ENCODE data around the gene ZNF837. TPM values are rescaled to one million over a fixed set of nuclear protein-coding genes. Genes with fewer than 3 reads are reported as not detected.

ZNF837 gene
- total RNA-seq, 1 experiment from 2014 or later, result 4.9 TPM

DNA sequence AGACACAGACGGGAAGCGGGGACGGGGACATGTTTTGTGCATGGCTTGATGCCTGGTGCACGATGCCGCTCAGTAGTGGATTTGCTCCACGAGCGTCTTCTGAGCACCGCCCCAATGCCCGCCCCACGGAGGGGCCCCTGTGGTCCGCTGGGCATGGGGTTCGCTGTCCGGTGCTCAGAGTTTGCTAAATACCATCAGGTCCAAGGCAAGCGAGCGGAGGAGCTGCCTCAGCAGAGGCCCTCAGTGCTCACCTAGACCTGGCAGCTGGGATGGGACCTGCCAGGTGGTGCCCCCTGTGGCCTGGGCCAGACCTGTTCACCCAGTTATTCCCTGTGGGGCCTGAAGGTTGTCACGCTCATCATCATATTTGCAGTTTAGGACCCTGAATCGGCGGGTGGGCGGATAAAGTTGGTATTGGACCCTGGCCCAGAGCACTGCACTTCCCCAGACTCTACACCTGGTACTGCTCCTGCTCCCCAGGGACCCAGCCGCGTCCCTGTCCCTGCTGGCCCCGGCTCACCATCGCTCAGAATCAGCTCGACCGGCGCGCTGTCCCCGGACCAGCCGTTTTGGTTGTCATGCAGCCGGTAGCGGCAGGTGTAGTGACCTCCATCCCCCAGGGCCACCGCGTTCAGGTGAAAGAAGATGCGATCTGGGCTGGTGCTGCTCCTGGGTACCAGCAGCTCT lies 29.8 kb downstream of the ZNF837 start:
- DNase-seq (ENCODE audit: low spot score) (no peak), ATAC-seq (no peak)
- POLR2A ChIA-PET, result interaction anchor here (1.0 kb wide), 1 partner anchor 12 kb away, joined by 4 read pairs; the partner anchor contains the start of gene ZNF497
- no peak overlapping the region for H3K27ac Mint-ChIP-seq
- H3K36me3 Mint-ChIP-seq, result no peaks in the 10 kb centered on the region
- H3K4me1 Mint-ChIP-seq, result peaks cover 3% of the 10 kb centered on the region; the same call in 1 of the 2 replicates
- no peak overlapping the region for H3K4me3 Mint-ChIP-seq
- TF ChIP-seq, protein P1, sequence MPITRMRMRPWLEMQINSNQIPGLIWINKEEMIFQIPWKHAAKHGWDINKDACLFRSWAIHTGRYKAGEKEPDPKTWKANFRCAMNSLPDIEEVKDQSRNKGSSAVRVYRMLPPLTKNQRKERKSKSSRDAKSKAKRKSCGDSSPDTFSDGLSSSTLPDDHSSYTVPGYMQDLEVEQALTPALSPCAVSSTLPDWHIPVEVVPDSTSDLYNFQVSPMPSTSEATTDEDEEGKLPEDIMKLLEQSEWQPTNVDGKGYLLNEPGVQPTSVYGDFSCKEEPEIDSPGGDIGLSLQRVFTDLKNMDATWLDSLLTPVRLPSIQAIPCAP (CRISPR knock-in tag; IDR thresholded peaks at IDR 0.05), result no peak
- TF ChIP-seq, protein P2, sequence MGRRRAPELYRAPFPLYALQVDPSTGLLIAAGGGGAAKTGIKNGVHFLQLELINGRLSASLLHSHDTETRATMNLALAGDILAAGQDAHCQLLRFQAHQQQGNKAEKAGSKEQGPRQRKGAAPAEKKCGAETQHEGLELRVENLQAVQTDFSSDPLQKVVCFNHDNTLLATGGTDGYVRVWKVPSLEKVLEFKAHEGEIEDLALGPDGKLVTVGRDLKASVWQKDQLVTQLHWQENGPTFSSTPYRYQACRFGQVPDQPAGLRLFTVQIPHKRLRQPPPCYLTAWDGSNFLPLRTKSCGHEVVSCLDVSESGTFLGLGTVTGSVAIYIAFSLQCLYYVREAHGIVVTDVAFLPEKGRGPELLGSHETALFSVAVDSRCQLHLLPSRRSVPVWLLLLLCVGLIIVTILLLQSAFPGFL (CRISPR knock-in tag; IDR thresholded peaks at IDR 0.05; ENCODE audit: borderline replicate concordance), result no peak
- TF ChIP-seq HMGA2 (CRISPR knock-in tag; IDR thresholded peaks at IDR 0.05) (no peak), ZNF423 (CRISPR knock-in tag; IDR thresholded peaks at IDR 0.05) (no peak), GRHL2 (CRISPR knock-in tag; IDR thresholded peaks at IDR 0.05; ENCODE audit: insufficient replicate concordance, severe bottlenecking) (no peak), ZNF121 (CRISPR knock-in tag; IDR thresholded peaks at IDR 0.05) (no peak), ZNF416 (CRISPR knock-in tag; IDR thresholded peaks at IDR 0.05) (no peak), SMAD4 (CRISPR knock-in tag; IDR thresholded peaks at IDR 0.05) (no peak), JAZF1 (CRISPR knock-in tag; IDR thresholded peaks at IDR 0.05) (no peak)
- TF ChIP-seq, protein P3, sequence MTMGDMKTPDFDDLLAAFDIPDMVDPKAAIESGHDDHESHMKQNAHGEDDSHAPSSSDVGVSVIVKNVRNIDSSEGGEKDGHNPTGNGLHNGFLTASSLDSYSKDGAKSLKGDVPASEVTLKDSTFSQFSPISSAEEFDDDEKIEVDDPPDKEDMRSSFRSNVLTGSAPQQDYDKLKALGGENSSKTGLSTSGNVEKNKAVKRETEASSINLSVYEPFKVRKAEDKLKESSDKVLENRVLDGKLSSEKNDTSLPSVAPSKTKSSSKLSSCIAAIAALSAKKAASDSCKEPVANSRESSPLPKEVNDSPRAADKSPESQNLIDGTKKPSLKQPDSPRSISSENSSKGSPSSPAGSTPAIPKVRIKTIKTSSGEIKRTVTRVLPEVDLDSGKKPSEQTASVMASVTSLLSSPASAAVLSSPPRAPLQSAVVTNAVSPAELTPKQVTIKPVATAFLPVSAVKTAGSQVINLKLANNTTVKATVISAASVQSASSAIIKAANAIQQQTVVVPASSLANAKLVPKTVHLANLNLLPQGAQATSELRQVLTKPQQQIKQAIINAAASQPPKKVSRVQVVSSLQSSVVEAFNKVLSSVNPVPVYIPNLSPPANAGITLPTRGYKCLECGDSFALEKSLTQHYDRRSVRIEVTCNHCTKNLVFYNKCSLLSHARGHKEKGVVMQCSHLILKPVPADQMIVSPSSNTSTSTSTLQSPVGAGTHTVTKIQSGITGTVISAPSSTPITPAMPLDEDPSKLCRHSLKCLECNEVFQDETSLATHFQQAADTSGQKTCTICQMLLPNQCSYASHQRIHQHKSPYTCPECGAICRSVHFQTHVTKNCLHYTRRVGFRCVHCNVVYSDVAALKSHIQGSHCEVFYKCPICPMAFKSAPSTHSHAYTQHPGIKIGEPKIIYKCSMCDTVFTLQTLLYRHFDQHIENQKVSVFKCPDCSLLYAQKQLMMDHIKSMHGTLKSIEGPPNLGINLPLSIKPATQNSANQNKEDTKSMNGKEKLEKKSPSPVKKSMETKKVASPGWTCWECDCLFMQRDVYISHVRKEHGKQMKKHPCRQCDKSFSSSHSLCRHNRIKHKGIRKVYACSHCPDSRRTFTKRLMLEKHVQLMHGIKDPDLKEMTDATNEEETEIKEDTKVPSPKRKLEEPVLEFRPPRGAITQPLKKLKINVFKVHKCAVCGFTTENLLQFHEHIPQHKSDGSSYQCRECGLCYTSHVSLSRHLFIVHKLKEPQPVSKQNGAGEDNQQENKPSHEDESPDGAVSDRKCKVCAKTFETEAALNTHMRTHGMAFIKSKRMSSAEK (CRISPR knock-in tag; IDR thresholded peaks at IDR 0.05; ENCODE audit: borderline replicate concordance), result no peak
- TF ChIP-seq, protein P4, sequence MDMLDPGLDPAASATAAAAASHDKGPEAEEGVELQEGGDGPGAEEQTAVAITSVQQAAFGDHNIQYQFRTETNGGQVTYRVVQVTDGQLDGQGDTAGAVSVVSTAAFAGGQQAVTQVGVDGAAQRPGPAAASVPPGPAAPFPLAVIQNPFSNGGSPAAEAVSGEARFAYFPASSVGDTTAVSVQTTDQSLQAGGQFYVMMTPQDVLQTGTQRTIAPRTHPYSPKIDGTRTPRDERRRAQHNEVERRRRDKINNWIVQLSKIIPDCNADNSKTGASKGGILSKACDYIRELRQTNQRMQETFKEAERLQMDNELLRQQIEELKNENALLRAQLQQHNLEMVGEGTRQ (CRISPR knock-in tag; IDR thresholded peaks at IDR 0.05), result no peak
- TF ChIP-seq, protein P5, sequence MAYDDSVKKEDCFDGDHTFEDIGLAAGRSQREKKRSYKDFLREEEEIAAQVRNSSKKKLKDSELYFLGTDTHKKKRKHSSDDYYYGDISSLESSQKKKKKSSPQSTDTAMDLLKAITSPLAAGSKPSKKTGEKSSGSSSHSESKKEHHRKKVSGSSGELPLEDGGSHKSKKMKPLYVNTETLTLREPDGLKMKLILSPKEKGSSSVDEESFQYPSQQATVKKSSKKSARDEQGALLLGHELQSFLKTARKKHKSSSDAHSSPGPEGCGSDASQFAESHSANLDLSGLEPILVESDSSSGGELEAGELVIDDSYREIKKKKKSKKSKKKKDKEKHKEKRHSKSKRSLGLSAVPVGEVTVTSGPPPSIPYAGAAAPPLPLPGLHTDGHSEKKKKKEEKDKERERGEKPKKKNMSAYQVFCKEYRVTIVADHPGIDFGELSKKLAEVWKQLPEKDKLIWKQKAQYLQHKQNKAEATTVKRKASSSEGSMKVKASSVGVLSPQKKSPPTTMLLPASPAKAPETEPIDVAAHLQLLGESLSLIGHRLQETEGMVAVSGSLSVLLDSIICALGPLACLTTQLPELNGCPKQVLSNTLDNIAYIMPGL (CRISPR knock-in tag; IDR thresholded peaks at IDR 0.05), result no peak
- H3K9me3 Mint-ChIP-seq, result no peaks in the 10 kb centered on the region
- peaks cover 44% of the 10 kb centered on the region for H3K27me3 Mint-ChIP-seq (ENCODE audit: low read depth)
- CTCF ChIA-PET, result interaction anchor here (1.5 kb wide), 1 partner anchor 12 kb away, joined by 6 read pairs; no protein-coding TSS in a partner anchor

DNA sequence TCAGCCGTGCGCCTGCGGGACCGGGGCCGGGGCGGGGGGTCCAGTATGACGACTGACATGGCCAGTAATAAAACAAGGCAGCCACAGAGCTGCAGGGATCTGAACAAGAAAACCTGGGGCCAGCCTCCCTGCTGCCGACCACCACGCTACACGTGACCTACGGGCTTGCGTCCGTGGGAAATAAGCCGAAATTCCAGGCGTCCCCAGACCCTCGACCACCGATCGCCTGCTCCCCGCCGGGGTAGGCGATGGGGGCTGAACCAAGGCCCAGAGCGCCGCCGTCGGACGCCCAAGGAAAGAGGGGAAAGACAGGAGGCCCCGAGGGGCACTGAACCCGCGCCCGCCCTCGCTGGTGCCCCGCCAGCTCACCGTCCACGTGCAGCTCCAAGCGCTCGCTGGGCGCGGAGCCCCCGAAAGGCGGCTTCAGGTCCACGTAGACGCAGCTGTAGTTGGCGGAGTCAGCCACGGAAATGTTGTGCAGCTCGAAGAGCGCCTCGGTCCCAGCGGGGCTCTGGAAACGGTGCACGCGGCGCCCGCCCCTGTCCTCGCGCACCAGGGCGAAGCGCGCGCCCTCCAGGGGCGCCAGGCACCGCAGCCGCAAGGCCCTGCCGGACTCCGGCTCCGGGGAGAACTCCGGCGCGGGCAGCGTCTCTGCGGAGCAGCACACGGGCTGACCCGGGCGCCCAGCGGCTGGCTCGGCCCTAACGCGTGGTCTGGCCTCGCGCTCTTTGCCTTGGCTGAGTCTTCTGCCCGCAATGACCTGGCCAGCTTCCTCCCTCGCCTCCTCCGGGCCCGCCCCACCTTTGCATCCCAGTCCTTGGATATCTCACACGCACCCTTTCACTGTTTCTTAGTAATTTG lies 30.6 kb downstream of the ZNF837 start:
- Mint-ChIP-seq H3K27me3 (ENCODE audit: low read depth) (peaks cover 48% of the 10 kb centered on the region), H3K4me3 (no peak overlapping the region), H3K9me3 (no peaks in the 10 kb centered on the region), H3K36me3 (no peaks in the 10 kb centered on the region), H3K27ac (no peak overlapping the region), H3K4me1 (peaks cover 3% of the 10 kb centered on the region; the same call in 1 of the 2 replicates)
- ATAC-seq (no peak; the same call in 1 of the 2 replicates), DNase-seq (ENCODE audit: low spot score) (no peak)
- CTCF ChIA-PET, result interaction anchor here (1.5 kb wide), 1 partner anchor 11 kb away, joined by 6 read pairs; no protein-coding TSS in a partner anchor
- POLR2A ChIA-PET, result no interaction called here
- TF ChIP-seq ETV6 (CRISPR knock-in tag; IDR thresholded peaks at IDR 0.05) (no peak), HMGA2 (CRISPR knock-in tag; IDR thresholded peaks at IDR 0.05) (no peak), FOXP1 (CRISPR knock-in tag; IDR thresholded peaks at IDR 0.05; ENCODE audit: borderline replicate concordance) (no peak), ESRRA (CRISPR knock-in tag; IDR thresholded peaks at IDR 0.05; ENCODE audit: borderline replicate concordance) (no peak), ELF4 (CRISPR knock-in tag; IDR thresholded peaks at IDR 0.05; ENCODE audit: low read depth) (no peak)
- TF ChIP-seq, protein P6, sequence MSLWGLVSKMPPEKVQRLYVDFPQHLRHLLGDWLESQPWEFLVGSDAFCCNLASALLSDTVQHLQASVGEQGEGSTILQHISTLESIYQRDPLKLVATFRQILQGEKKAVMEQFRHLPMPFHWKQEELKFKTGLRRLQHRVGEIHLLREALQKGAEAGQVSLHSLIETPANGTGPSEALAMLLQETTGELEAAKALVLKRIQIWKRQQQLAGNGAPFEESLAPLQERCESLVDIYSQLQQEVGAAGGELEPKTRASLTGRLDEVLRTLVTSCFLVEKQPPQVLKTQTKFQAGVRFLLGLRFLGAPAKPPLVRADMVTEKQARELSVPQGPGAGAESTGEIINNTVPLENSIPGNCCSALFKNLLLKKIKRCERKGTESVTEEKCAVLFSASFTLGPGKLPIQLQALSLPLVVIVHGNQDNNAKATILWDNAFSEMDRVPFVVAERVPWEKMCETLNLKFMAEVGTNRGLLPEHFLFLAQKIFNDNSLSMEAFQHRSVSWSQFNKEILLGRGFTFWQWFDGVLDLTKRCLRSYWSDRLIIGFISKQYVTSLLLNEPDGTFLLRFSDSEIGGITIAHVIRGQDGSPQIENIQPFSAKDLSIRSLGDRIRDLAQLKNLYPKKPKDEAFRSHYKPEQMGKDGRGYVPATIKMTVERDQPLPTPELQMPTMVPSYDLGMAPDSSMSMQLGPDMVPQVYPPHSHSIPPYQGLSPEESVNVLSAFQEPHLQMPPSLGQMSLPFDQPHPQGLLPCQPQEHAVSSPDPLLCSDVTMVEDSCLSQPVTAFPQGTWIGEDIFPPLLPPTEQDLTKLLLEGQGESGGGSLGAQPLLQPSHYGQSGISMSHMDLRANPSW (CRISPR knock-in tag; conservative IDR thresholded peaks at IDR 0.05; ENCODE audit: low read depth), result no peak
- TF ChIP-seq, protein P7, sequence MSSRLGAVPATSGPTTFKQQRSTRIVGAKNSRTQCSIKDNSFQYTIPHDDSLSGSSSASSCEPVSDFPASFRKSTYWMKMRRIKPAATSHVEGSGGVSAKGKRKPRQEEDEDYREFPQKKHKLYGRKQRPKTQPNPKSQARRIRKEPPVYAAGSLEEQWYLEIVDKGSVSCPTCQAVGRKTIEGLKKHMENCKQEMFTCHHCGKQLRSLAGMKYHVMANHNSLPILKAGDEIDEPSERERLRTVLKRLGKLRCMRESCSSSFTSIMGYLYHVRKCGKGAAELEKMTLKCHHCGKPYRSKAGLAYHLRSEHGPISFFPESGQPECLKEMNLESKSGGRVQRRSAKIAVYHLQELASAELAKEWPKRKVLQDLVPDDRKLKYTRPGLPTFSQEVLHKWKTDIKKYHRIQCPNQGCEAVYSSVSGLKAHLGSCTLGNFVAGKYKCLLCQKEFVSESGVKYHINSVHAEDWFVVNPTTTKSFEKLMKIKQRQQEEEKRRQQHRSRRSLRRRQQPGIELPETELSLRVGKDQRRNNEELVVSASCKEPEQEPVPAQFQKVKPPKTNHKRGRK (CRISPR knock-in tag; IDR thresholded peaks at IDR 0.05; ENCODE audit: borderline replicate concordance), result no peak
